GM19238 (cell line): Measurements from ENCODE around the gene GSTM4.
A peak's percentile ranks its signal among the peaks of the same experiment; 100 is the strongest.
"Not testable (repeated sequence)": the region's sequence is repeated elsewhere in the genome, so short reads cannot be mapped to it uniquely, and the experiment has no call there.

Source experiments
- DNase-seq: peaks from one replicate; pipeline ENCODE4 v3.0.0; 2011; ENCODE audit warnings: low spot score; ENCODE audit not compliant: insufficient read length

GSTM4 gene

GRCh38 chr1:109664671-109665070, 8.8 kb downstream of the GSTM4 start:
- no peak for DNase-seq

- peak; percentile 60 for DNase-seq
Measured at GRCh38 chr1:109667452-109668122, 11.7 kb downstream of the GSTM4 start, which contains the start of gene GSTM2. Gene GSTM2, plus strand, starts transcription at chr1:109668057. Its CDS starts 59 bp downstream, at chr1:109668116.

GRCh38 chr1:109668123-109668775, 12.3 kb downstream of the GSTM4 start:
- DNase-seq, result no peak

- DNase-seq, result no peak
Measured at GRCh38 chr1:109669246-109669948, 13.5 kb downstream of the GSTM4 start.

GRCh38 chr1:109669949-109670302, 14.0 kb downstream of the GSTM4 start:
- DNase-seq, result not testable (repeated sequence)

- no peak for DNase-seq
Measured at GRCh38 chr1:109671067-109671466, 15.2 kb downstream of the GSTM4 start.

- not testable (repeated sequence) for DNase-seq
Measured at GRCh38 chr1:109673861-109674260, 18.0 kb downstream of the GSTM4 start.

GRCh38 chr1:109676683-109677381, 20.9 kb downstream of the GSTM4 start:
- not testable (repeated sequence) for DNase-seq

- no peak for DNase-seq
Measured at GRCh38 chr1:109677459-109677858, 21.6 kb downstream of the GSTM4 start.

GRCh38 chr1:109678637-109679036, 22.7 kb downstream of the GSTM4 start:
- not testable (repeated sequence) for DNase-seq

GRCh38 chr1:109684777-109685176, 28.9 kb downstream of the GSTM4 start:
- DNase-seq, result not testable (repeated sequence)

- not testable (repeated sequence) for DNase-seq
Measured at GRCh38 chr1:109685399-109685798, 29.5 kb downstream of the GSTM4 start.

- DNase-seq, result not testable (repeated sequence)
Measured at GRCh38 chr1:109685890-109686289, 30.0 kb downstream of the GSTM4 start.

GRCh38 chr1:109687109-109687508, 31.2 kb downstream of the GSTM4 start:
- DNase-seq, result not testable (repeated sequence)

GRCh38 chr1:109687641-109688499, 32.0 kb downstream of the GSTM4 start, which contains the start of gene GSTM1:
Gene GSTM1, plus strand, starts transcription at chr1:109687817. Its CDS starts 57 bp downstream, at chr1:109687874.
- DNase-seq, result peak; percentile 55

GRCh38 chr1:109689844-109690405, 34.0 kb downstream of the GSTM4 start:
- no peak for DNase-seq

GRCh38 chr1:109691759-109692158, 35.9 kb downstream of the GSTM4 start:
- DNase-seq, result no peak

GRCh38 chr1:109694400-109694799, 38.5 kb downstream of the GSTM4 start:
- not testable (repeated sequence) for DNase-seq

GRCh38 chr1:109695138-109695537, 39.2 kb downstream of the GSTM4 start:
- not testable (repeated sequence) for DNase-seq

- no peak for DNase-seq
Measured at GRCh38 chr1:109697066-109697465, 41.2 kb downstream of the GSTM4 start.
